Activated CD4-positive, CD25-positive, alpha-beta regulatory T cell treated with anti-CD3 and anti-CD28 coated beads, Interleukin-2, amount 50 U/mL, for 24 hours (primary cell): Measurements from ENCODE around the gene UMODL1.

Experiments used
- ATAC-seq, 2 donors: fragments of 150-1000 bp; cut with Tn5 transposase; one replicate each; pipeline ENCODE4 v1.10.0; 2021; ENCODE audit warnings: mild to moderate bottlenecking in 1 of 2, moderate library complexity in 1 of 2

UMODL1 gene

DNA sequence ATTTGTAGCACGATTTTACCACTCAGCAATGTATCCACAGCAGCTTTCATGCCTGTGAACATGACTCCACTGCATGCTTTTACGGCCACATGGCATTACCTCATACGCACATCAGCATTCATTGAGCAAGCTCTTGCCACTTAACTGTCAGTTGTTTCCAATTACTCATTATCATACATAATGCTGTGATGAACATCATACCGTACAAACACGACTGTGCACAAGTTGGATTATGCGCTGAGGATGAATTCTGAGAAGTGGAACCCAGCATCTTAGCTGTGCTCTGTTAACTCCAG lies 9.6 kb downstream of the UMODL1 start:
- ATAC-seq = no peak

DNA sequence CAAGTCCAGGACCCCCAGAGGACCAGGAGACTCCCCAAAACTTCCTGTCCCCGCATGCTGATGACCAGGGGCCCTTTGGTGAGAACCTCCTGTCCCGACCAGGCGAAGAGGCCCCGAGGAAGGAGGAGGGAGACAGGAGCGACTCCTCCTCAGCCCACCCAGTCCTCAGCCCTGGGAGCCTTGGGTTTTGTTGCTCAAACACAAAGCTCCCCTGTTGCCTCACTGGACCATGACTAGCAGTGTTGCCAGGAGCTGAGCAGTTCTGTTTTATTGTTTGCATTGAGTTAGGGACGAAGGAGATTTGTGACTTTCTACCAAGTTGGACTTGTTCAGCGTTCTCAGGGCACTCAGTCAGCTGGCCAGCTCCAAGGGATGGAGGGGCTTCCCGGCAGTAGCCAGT lies 10.0 kb downstream of the UMODL1 start:
- no peak for ATAC-seq

DNA sequence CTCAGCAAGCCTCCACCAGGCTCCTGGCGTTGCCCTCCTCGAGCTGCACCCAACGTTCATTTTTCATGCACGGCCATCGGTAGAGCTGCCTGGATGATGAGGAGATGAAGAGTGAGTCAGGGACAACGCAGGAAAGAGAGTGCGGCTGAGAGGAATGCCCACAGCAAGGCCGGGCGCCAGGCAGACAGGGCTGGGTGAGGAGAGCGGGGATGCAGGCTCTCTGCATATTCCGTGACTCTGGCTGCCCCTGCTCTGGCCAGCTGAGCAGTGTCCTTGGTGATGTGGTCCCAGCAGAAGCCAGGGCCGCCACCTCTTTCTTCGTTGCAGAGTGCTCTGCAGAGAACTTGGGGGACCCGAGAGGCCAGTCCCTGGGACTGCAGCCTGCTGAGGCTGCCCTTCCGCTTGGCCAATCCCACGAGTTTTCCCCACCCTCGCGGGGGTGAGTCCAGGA lies 10.8 kb downstream of the UMODL1 start:
- ATAC-seq = no peak

DNA sequence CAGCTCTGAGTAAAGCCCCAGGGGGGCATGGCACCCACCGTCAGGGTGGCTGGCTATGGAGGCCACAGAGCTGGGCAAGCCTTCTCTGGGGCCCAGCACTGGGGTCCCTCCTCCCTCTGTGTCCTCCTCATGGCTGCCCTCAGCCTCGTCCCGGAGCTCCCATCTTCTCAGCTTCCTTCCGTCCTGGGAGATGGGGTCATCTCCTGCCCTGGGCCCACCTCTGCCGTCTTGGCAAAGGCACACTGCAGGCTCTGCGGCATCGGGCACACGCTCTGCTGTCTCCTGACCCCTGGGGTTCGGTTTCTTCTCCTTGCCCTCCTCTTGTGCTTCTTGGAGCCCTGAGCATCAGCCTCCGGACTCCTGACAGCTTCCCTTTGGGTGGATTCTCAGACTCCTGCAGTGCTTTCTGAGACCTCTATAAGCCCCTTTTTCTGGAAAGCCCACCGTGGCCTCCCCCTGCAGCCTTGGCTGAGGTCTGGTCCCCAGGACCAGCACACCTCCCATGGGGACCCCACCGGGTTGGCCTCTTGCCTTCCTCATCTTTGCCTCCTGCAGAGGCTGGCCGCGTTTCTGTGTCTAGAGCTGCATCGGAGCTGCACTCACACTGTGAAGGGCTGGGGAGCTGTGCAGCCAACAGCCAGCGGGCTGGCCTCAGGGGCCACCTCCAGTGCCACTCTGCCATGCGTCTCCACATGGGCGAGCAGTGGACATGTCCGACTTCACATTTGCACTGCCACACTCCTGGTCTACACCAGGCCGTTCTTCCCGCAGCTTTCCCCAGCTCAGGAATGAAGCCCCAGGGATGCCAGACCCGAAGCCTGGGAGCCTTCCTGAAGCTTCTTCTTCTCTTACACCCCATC lies 11.6 kb downstream of the UMODL1 start:
- ATAC-seq = no peak

DNA sequence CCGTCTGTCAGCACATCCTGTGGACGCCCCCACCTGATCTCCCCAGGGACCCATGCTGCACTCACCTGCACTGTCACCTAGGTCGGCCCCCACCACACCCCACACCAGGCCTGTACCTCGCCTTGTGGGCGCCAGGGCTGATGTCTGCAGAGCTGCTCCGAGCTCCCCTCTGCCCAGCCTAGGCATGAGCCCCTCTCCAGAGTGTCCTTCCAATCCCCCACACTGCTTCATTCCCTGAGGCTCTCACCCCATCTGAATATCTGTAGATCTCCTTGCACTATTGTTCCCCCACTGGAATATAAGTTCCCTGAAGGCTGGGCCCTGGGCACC lies 12.2 kb downstream of the UMODL1 start:
- no peak for ATAC-seq

DNA sequence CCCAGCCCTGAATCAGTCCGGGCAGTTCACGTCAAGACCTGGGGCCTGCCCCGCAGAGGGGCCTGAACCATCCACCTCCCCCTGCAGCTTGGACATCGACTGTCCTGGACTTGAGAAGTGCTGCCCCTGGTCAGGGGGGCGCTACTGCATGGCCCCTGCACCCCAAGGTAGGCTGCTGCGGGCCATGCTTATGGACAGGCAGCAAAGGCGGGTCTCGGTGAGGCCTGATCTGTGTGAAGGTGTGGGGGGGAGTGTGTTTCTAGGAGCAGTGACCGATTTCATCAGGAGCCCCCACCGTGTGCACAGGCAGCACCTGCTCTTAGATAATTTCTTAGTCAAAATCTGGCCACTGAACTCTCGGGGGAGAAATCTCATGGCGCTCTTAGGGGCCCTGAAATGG lies 13.0 kb downstream of the UMODL1 start:
- no peak for ATAC-seq

DNA sequence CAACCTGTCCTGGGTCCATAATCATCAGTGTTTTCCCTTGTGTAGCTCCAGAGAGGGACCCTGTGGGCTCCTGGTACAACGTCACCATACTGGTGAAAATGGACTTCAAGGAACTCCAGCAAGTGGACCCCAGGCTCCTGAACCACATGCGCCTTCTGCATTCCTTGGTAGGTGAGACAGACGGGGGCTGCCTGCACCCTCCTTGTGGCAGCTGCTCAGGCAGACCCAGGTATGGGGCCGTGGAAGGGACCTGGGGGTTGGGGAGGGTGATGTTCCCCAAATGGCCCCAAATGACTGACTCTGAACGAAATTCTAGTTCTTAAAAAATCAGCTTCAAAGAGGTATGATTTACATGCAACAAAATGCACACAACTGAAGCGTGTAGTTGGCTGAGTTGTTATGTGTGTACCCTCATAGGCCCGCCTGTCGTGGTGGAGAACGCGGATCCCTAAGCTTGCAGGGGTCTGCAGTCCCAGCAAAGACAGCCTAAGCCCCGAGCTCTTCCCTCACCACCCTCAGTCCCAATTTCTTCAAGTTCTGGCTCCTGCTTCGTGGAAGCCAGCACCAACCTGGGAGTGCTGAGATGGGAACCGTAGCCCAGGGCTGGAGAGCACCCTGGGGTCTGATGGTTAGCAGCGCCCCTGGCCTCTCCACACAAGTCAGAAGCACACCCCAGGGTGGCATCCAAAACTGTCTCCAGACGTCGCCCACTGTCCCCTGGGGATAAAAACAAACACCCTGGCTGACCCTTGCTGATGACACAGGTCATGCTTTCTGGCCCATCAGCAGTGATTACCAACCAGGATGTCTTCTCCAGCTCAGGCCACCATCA lies 14.3 kb downstream of the UMODL1 start:
- no peak for ATAC-seq

DNA sequence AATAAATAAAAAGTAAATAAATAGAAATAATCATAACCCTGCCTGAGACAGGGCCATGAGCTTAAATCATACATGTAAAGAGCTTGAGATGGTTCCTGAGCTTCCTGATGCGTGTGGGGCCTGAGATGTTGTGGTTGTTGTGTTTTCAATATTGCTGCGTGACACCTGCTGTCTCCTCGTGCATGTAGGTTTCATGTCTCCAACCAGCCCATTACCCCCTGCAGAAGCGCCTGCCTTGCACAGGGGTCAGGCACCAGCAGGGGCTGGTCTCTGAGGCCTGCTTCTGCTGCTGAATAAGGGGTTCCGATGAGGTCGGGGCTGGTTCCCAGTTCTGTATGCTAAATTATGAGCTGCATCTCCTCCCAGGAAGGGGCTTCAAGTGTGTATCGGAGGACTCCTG lies 15.9 kb downstream of the UMODL1 start:
- ATAC-seq = no peak

DNA sequence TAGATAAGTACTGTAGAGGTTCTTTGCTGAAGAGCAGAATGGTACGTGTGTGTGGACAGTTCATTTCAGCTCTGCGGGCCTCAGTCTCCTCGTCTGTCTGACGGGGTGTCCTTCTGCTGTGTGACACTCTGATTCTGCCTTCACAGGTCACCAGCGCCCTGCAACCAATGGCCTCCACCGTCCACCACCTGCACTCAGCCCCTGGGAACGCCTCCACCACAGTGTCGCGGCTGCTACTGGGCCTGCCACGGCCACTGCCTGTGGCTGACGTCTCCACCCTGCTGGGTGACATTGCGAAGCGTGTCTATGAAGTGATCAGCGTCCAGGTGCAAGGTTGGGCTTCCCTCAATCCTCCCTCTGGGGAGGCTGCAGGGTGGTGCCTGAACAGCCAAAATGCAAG lies 17.0 kb downstream of the UMODL1 start:
- no peak for ATAC-seq

DNA sequence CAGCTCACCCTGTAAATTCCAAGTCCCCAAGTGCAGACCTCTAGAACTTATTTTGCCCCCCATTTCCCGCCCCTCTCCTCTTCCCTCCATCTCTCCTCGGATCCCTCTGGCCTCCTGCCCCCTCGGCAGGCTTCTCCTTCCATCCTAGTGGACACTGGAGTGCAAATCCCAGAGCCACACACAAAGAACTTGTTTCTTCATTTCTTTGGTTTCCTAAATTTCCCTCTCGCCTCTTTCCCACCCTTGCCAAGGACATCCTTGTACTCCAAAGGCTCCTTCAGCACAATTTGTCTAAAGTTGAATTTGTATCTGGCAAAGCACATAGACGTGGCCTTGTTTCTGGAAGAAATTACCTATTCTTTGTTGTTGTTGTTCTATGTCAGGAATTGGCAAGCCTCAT lies 17.5 kb downstream of the UMODL1 start:
- no peak for ATAC-seq

DNA sequence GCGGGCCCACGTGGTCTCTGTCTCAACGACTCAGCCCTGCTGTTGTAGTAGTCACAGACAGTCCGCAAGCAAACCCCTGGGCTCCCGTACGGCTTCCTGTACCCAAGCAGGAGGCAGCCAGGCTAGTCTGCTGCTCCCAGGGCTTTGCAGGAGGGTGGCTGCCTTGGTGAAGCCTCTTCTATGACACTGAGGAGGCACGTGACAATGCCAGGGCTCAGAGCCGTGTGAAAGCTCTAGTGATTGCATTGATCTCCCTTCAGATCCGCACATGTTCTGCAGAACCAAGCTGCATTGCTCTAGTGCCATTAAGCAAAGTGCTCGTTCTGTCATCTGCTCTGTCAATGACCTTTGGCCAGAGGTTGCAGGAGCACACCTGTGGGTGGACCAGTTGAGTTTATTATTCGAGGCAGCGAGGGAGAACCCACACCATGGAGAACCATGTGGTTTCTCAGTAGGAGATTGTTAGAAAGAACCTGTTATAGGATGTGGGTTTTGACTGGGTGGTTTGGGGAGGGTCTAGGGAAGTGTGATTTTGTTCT lies 18.0 kb downstream of the UMODL1 start:
- ATAC-seq = no peak

DNA sequence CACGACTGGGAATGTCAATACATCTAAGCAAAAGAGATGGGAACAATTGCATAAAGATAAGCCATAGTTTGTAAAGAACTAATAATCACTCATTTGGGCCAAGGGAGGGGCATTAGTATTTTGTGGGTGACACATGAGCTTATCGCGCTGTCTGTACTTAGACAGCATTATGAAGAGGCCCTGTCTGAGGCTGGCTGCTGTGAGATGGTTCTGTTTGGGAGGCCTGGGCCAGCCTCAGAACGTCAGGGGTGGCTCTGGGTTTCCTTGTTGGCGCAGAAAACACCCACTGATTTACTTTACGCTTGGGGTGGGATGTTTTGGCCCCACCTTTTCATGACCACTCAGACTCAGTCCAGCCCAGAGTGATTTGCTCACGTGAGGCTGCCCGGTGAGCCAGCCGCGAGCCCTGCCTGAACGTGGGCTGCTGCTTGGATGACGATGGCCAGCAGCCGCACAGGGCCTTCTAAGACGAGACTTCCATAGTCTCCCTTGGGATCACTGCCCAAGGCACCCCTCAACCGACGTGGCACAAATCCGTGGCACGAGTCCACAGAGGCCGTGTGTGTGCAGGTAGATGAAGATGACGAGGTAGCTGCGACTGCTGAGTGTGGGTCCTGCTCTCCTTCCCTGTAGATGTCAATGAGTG lies 18.7 kb downstream of the UMODL1 start:
- ATAC-seq = no peak

DNA sequence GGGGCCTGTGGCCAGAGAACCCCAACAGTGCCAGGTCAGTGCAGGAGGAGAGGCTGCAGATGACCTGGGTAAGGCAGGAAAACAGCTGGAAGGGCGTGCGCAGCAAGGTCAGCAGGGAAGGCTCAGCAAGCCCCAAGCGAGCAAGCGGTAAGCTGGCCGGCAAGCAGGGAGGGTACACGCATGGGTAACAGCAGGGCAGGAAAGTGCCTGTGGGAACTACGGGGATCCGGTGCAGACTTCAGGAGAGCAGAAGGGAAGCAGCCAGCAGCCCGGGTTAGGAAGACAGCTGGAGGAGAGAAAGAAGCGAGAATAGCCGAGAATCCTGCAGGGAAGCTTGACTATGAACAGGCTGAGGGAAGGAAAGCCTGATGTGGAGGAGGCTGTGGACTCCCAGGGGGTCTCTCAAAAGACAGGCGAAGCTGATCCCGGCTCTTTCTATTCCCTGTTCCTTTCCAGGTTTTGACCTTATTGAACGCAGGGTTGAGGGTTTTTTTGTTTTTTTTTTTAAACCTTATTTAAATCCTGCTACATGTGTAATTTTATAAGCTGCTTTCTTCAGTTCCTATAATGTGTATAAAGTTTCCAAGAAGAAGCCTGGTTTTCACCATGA lies 20.9 kb downstream of the UMODL1 start:
- ATAC-seq = no peak

DNA sequence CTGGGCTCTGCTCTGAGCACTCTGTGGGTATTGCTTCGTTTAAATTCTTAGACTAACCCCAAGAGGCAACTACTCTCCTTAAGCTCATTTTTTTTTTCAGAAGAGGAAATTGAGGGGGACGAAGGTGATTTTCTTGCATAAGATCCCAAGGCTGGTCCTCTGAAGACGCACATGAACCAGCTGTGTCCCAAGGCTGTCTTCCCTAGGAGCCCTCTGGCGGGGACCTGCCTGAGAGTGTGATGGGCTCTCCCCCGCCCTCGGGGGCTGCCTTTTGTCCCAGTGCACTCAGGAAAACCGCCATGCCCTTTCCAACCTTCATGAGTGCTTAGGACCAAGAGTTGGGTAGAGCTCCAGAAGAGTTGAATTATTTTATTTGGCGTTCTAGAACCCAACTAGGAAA lies 21.7 kb downstream of the UMODL1 start:
- no peak for ATAC-seq

DNA sequence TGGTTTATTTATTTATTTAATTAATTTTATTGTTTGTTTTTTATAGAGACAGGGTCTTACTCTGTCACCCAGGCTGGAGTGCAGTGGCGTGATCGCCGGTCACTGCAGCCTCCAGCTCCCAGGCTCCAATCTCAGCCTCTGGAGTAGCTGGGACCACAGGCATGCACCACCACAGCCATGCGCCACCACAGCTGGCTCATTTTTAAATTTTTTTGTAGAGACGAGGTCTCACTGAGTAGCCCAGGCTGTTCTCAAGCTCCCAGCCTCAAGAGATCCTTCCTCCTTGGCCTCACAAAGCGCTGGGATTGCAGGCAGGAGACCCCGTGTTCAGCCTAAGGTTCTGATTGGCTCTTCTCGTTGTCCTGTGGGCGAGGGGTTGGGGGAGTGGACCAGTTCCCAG lies 22.1 kb downstream of the UMODL1 start:
- no peak for ATAC-seq

DNA sequence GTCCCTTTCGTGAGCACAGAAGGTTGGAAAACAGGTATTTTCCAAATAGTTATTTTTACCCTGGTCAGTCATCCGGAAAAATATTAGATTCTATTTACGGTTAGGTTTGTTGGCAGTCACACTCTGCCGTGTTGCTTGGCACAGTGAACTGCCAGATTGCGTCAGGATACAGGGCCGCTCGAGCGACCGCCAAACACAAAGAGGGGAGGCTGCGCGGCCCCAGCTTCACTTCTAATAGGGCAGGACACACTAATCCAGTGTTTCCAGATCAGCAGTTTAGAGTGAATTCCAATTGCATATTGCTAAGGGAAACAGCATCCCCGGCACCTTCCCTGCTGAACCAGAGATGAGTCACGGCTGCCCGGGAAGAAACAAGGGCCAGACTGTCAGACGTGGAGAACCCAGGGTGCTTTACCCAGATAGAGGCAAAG lies 22.9 kb downstream of the UMODL1 start:
- ATAC-seq = no peak

DNA sequence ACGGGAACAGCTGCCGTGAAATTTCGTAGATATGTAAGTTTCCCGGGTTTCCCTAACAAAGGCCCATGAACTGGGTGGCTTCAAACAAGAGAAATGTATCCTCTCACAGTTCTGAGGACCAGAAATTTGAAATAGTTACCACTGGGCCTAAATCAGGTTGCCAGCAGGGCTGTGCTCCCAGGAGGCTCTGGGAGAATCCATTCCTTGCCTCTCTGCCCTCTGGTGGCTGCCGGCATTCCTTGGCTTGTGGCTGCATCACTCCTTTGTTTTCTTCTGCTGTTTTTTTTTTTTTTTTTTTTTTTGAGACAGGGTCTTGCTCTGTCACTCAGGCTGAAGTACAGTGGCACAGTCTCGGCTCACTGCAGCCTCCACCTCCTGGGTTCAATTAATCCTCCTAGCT lies 23.7 kb downstream of the UMODL1 start:
- no peak for ATAC-seq

DNA sequence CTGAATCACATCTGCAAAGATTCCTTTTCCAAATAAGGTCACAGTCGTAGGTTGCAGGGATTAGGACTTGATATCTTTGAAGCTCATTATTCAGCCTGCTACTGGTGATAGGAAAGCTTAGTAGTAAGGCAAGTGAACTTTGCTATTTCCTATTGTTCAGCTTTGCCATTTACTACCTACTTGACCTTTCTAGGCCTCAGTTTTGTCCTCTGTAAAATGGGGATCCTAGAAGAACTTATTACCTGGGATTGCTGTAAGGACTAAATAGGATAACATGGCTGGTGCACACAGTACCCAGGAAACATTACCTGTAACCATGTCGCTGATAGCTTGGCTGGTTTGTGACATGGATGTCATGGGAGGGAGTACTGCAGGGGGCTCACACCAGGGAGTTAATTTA lies 24.5 kb downstream of the UMODL1 start:
- no peak for ATAC-seq

DNA sequence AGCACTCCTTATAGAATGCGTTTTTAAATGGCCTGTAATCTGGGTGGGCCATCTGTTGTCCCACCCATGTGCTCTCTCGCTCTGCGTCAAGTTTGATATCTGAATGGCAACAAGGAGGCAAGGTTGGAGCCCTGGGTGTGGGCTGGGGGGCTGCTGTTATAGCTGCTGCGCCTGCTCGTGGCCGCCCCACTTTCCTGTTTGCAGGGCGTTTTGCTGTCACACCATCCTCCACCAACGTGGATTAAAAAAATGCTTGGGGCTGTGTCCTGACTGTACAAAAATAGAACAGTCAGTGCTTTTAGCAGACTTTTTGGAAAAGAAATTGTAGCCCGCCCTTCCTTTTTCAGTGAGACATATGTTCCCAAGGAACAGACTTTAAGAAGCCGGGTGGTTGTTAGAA lies 25.4 kb downstream of the UMODL1 start:
- ATAC-seq = no peak

DNA sequence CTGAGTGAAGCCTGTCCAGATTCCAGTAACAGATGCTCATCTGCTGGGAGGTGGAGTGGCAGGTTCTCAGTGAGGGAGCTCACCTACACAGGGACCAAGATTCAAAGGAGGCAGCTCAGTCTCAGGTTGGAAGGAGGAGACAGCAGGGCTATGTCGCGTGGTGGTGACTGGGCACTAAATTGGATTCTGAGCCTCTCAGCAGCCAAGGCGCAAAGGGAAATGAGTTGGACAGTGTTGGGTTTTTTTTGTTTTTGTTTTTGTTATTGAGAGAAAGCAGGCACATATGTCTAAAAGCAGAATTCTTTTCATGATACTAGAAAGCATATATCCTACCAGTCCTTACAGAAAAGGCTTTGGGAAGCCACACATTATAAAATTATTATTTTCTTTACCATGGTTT lies 26.2 kb downstream of the UMODL1 start:
- no peak for ATAC-seq

DNA sequence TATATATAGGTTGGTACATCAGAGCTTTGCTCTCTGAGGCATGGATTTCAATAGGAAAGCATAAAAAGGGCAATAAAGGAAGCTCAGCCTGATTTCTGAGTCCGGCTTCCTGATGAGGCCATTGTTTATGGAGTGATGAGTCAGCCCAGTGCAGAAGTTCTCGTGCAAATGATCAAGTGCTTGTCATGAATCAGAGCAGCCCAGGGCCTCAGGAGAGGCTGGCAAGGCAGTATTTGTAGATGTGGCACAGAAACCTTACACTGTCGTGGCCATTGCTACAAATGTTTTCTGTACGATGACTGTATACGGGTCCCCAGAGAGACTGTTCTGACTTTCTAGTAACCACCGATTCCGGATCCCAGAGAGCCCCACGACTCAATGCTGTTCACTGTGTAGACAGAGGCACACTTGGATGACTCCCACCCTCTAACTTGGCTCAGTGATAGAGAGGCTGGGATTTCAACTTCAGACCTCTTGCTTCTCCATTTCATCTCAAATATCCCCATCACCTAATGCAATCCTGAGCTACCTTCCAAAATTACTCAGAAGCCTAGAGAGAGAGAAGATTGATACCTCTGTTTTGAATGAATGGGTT lies 26.8 kb downstream of the UMODL1 start:
- ATAC-seq = peak; percentile 46 to 55

DNA sequence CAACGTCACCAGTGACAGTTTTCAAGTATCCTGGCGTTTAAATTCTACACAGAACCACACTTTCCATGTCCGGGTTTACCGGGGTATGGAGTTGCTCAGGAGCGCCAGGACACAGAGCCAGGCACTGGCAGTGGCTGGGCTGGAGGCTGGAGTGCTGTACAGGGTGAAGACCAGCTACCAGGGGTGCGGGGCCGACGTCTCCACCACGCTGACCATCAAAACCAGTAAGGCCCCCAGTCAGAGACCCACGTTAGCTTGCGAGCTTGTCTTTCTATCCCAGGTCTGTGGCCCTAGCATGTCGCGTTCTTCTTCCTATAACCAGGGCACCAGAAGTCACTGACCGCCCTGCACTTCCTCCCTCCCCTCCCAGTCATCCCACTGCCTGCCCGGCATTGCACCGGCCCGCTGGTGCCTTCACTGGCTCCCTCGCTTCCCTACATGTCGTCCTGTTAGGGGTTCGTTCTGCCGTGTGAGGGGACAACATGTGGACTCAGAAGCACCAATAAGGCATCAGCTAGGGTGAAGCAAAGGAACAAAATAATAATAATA lies 27.9 kb downstream of the UMODL1 start:
- no peak for ATAC-seq
